ENCODE data around the gene CCNK. TPM values are rescaled to one million over a fixed set of nuclear protein-coding genes. Genes with fewer than 3 reads are reported as not detected.
A peak's percentile ranks its signal among the peaks of the same experiment; 100 is the strongest.

Gene CCNK
- total RNA-seq, 1 donor from 2014 or later = 64.8 TPM

GRCh38 chr14:99554184-99554583 lies 73.0 kb downstream of the CCNK start:
- Mint-ChIP-seq H3K27ac (no peak overlapping the region), H3K4me3 (ENCODE audit: low read depth) (no peak overlapping the region), H3K9me3 (ENCODE audit: low read depth) (no peaks in the 10 kb centered on the region), H3K4me1 (ENCODE audit: low read depth) (peaks cover 47% of the 10 kb centered on the region), H3K36me3 (ENCODE audit: insufficient read depth) (peaks cover 4% of the 10 kb centered on the region), H3K27me3 (no peaks in the 10 kb centered on the region)
- no peak for DNase-seq (ENCODE audit: low spot score, unreplicated experiment)
- TF ChIP-seq CTCF (IDR thresholded peaks at IDR 0.05; ENCODE audit: unreplicated experiment) = no peak

- H3K27me3 Mint-ChIP-seq = no peaks in the 10 kb centered on the region
- DNase-seq (ENCODE audit: low spot score, unreplicated experiment) = no peak
- peak overlapping the region; percentile 37 for H3K27ac Mint-ChIP-seq
- H3K9me3 Mint-ChIP-seq (ENCODE audit: low read depth) = no peaks in the 10 kb centered on the region
- TF ChIP-seq CTCF (IDR thresholded peaks at IDR 0.05; ENCODE audit: unreplicated experiment) = no peak
- no peak overlapping the region for H3K4me3 Mint-ChIP-seq (ENCODE audit: low read depth)
- H3K4me1 Mint-ChIP-seq (ENCODE audit: low read depth) = peaks cover 48% of the 10 kb centered on the region
- H3K36me3 Mint-ChIP-seq (ENCODE audit: insufficient read depth) = peaks cover 4% of the 10 kb centered on the region
Observed at GRCh38 chr14:99554757-99555531, 73.7 kb downstream of the CCNK start.

GRCh38 chr14:99556134-99556791 lies 75.1 kb downstream of the CCNK start:
- no peaks in the 10 kb centered on the region for H3K27me3 Mint-ChIP-seq
- H3K9me3 Mint-ChIP-seq (ENCODE audit: low read depth) = no peaks in the 10 kb centered on the region
- no peak overlapping the region for H3K4me3 Mint-ChIP-seq (ENCODE audit: low read depth)
- TF ChIP-seq CTCF (IDR thresholded peaks at IDR 0.05; ENCODE audit: unreplicated experiment) = no peak
- DNase-seq (ENCODE audit: low spot score, unreplicated experiment) = no peak
- peak overlapping the region; percentile 37 for H3K27ac Mint-ChIP-seq
- peaks cover 39% of the 10 kb centered on the region for H3K4me1 Mint-ChIP-seq (ENCODE audit: low read depth)
- peaks cover 4% of the 10 kb centered on the region for H3K36me3 Mint-ChIP-seq (ENCODE audit: insufficient read depth)

GRCh38 chr14:99559286-99559990 lies 78.2 kb downstream of the CCNK start:
- H3K27me3 Mint-ChIP-seq = no peaks in the 10 kb centered on the region
- no peak overlapping the region for H3K4me3 Mint-ChIP-seq (ENCODE audit: low read depth)
- H3K9me3 Mint-ChIP-seq (ENCODE audit: low read depth) = no peaks in the 10 kb centered on the region
- TF ChIP-seq CTCF (IDR thresholded peaks at IDR 0.05; ENCODE audit: unreplicated experiment) = peak; percentile 10
- DNase-seq (ENCODE audit: low spot score, unreplicated experiment) = no peak
- peaks cover 45% of the 10 kb centered on the region for H3K4me1 Mint-ChIP-seq (ENCODE audit: low read depth)
- peaks cover 4% of the 10 kb centered on the region for H3K36me3 Mint-ChIP-seq (ENCODE audit: insufficient read depth)
- H3K27ac Mint-ChIP-seq = peak overlapping the region; percentile 92

- no peak for DNase-seq (ENCODE audit: low spot score, unreplicated experiment)
- no peaks in the 10 kb centered on the region for H3K27me3 Mint-ChIP-seq
- no peaks in the 10 kb centered on the region for H3K9me3 Mint-ChIP-seq (ENCODE audit: low read depth)
- H3K4me1 Mint-ChIP-seq (ENCODE audit: low read depth) = peaks cover 44% of the 10 kb centered on the region
- H3K27ac Mint-ChIP-seq = peak overlapping the region; percentile 37
- H3K4me3 Mint-ChIP-seq (ENCODE audit: low read depth) = no peak overlapping the region
- TF ChIP-seq CTCF (IDR thresholded peaks at IDR 0.05; ENCODE audit: unreplicated experiment) = no peak
- peaks cover 4% of the 10 kb centered on the region for H3K36me3 Mint-ChIP-seq (ENCODE audit: insufficient read depth)
Observed at GRCh38 chr14:99560403-99560802, 79.2 kb downstream of the CCNK start.

Measured in progenitor cell of endocrine pancreas (in vitro differentiated cells).